Measurements from ENCODE around the gene SEC24D. TPM values are rescaled to one million over a fixed set of nuclear protein-coding genes. Genes with fewer than 3 reads are reported as not detected.

SEC24D gene
- total RNA-seq (10 to 100 TPM; 13.3 to 36.4 (median 14.8) TPM), polyA plus RNA-seq (10 to 100 TPM in 1 of 2 donors, 1 to 10 TPM in 1; 3.1 to 19.0 TPM)
- long read RNA-seq, donor 1, full-length matches to known transcripts: 3 of 8 reads
- long read RNA-seq, donor 1, partial matches to known transcripts: 2 of 8 reads
- long read RNA-seq, donor 1, other reads (novel, unspliced or antisense): 3 of 8 reads
- long read RNA-seq, donor 2, full-length matches to known transcripts: 9 of 15 reads
- long read RNA-seq, donor 2, partial matches to known transcripts: 3 of 15 reads
- long read RNA-seq, donor 2, other reads (novel, unspliced or antisense): 3 of 15 reads
- long read RNA-seq, donor 3, full-length matches to known transcripts: 10 of 20 reads
- long read RNA-seq, donor 3, partial matches to known transcripts: 5 of 20 reads
- long read RNA-seq, donor 3, other reads (novel, unspliced or antisense): 5 of 20 reads

GRCh38 chr4:118835571-118836300 lies at the start of gene SEC24D:
SEC24D (minus strand) TSS chr4:118836126; CDS start chr4:118833696, 2,430 bp downstream.
- peak; percentile 89 to 95 (median 93) for DNase-seq
- Histone ChIP-seq H3K36me3 (peaks cover 0 to 35% (median 28%) of the 10 kb centered on the region in 9 donors), H3K27me3 (no peaks in the 10 kb centered on the region), H3K9me3 (no peaks in the 10 kb centered on the region), H3K27ac (peak within 1 kb of the TSS; percentile 79 to 98 (median 93)), H3K4me3 (peak within 1 kb of the TSS; percentile 74 to 100 (median 94)), H3K4me1 (peaks cover 0 to 46% (median 24%) of the 10 kb centered on the region in 12 donors)
- intact Hi-C loops (cut with DNase I): loop anchor here in 5 of 10 donors (5.0 to 10.0 kb wide), 4 partner anchors 49 to 93 kb away; partner anchors contain the start of gene SYNPO2 (in 4 of the 5)
- TF ChIP-seq CTCF (IDR thresholded peaks at IDR 0.05) (peak in 4 of 12 donors; percentile 3 to 36 (median 22)), POLR2A (IDR thresholded peaks at IDR 0.05) (peak in 1 of 2 donors; percentile 75)
- WGBS, 4 donors: 0 to 1% (median 0%) methylated on average over 64 to 69 of the region's 69 CpGs
- peak; percentile 83 to 97 (median 91) for ATAC-seq

GRCh38 chr4:118884716-118885115 lies 48.8 kb upstream of the SEC24D start:
- H3K4me3 ChIP-seq: no peak overlapping the region
- intact Hi-C loops (cut with DNase I): loop anchor here in 7 of 10 donors (5.0 to 10.0 kb wide), 7 partner anchors 47 to 410 kb away; partner anchors contain the start of gene SEC24D (in 4 of the 7)
- no peaks in the 10 kb centered on the region for H3K9me3 ChIP-seq
- WGBS, 4 donors: 84 to 90% (median 88%) methylated on average over 3 of the region's 3 CpGs
- TF ChIP-seq CTCF (IDR thresholded peaks at IDR 0.05) (no peak), POLR2A (IDR thresholded peaks at IDR 0.05) (no peak)
- no peaks in the 10 kb centered on the region for H3K36me3 ChIP-seq
- peaks cover 0 to 13% (median 0%) of the 10 kb centered on the region in 9 donors for H3K27me3 ChIP-seq
- H3K4me1 ChIP-seq: peaks cover 0 to 13% (median 0%) of the 10 kb centered on the region in 12 donors
- H3K27ac ChIP-seq: no peak overlapping the region
- ATAC-seq (no peak), DNase-seq (no peak)

- ATAC-seq (no peak), DNase-seq (no peak)
- TF ChIP-seq CTCF (IDR thresholded peaks at IDR 0.05): peak in 5 of 12 donors; percentile 16 to 34 (median 20)
- no peak for TF ChIP-seq POLR2A (IDR thresholded peaks at IDR 0.05)
- intact Hi-C loops (cut with DNase I): loop anchor here in 3 of 10 donors (10.0 kb wide), 3 partner anchors 49 to 411 kb away; partner anchors contain the start of gene SEC24D (in 2 of the 3)
- H3K27ac ChIP-seq: no peak overlapping the region
- H3K27me3 ChIP-seq: peaks cover 0 to 10% (median 0%) of the 10 kb centered on the region in 9 donors
- 75 to 88% (median 81%) methylated on average over 1 of the region's 1 CpG for WGBS, 4 donors
- H3K4me3 ChIP-seq: no peak overlapping the region
- H3K4me1 ChIP-seq: peaks cover 0 to 8% (median 0%) of the 10 kb centered on the region in 12 donors
- H3K9me3 ChIP-seq: no peaks in the 10 kb centered on the region
- H3K36me3 ChIP-seq: no peaks in the 10 kb centered on the region
These were observed 47.9 kb upstream of the SEC24D start for GRCh38 chr4:118883861-118884260.

Measured in heart left ventricle (tissue), 16 donors.